PFSK-1 (cell line): ENCODE measurements around the gene LCN6.

Source experiments
- POLR2AphosphoS5 ChIP-seq: IDR thresholded peaks from 2 replicates; pipeline ENCODE4 v1.6.1; 2012; ENCODE audit warnings: low read depth, mild to moderate bottlenecking, control low read depth, low read length, moderate library complexity
- REST ChIP-seq, 2 experiments: IDR thresholded peaks; 2 replicates each; pipeline versions ENCODE4 v1.6.1 to v1.8.0; 2011 to 2012; ENCODE audit warnings: low read depth in 2 of 2, low read length in 2 of 2, control low read depth in 1 of 2, inconsistent platforms in 1 of 2, mild to moderate bottlenecking in 1 of 2, moderate library complexity in 1 of 2; ENCODE audit not compliant: insufficient read depth in 1 of 2
- TAF1 ChIP-seq: IDR thresholded peaks from 2 replicates; pipeline ENCODE4 v1.6.1; 2012; ENCODE audit warnings: low read length, control low read depth, borderline replicate concordance; ENCODE audit not compliant: insufficient read depth

- TF ChIP-seq POLR2AphosphoS5 (no peak; the same call in 1 of the 2 replicates), TAF1 (no peak), REST (IDR thresholded peaks at IDR 0.05; ENCODE audit: insufficient read depth in 1 of 2, low read depth in 2 of 2, low read length in 2 of 2) (no peak)
These were observed 23.6 kb downstream of the LCN6 start for GRCh38 chr9:136724772-136725171.
